ENCODE data around the gene ADARB1.

DNA sequence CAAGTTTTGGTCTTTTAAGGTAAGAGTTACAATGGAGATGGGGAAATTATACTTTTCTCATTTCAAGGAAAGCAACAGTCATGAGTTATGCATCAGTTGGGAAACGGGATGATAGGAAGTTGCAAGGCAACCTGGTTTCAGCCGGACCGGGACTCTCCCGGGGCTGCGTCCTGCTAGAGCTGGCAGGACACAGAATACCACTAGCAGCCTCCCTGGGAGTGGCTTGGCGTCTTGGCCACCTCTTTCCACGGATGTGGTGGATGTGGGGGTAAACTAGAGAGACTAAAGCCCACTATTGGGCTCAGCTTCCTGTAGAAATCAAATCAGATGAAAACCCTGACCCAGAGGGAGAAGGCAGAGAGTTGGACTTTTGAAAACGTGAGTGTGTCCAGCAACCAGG is 71.9 kb downstream of the ADARB1 start:
- TF ChIP-seq, protein P1, sequence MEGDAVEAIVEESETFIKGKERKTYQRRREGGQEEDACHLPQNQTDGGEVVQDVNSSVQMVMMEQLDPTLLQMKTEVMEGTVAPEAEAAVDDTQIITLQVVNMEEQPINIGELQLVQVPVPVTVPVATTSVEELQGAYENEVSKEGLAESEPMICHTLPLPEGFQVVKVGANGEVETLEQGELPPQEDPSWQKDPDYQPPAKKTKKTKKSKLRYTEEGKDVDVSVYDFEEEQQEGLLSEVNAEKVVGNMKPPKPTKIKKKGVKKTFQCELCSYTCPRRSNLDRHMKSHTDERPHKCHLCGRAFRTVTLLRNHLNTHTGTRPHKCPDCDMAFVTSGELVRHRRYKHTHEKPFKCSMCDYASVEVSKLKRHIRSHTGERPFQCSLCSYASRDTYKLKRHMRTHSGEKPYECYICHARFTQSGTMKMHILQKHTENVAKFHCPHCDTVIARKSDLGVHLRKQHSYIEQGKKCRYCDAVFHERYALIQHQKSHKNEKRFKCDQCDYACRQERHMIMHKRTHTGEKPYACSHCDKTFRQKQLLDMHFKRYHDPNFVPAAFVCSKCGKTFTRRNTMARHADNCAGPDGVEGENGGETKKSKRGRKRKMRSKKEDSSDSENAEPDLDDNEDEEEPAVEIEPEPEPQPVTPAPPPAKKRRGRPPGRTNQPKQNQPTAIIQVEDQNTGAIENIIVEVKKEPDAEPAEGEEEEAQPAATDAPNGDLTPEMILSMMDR (conservative IDR thresholded peaks at IDR 0.05; ENCODE audit: low read depth in 2 of 2): no peak
- no peak for TF ChIP-seq EZH2phosphoT487 (IDR thresholded peaks at IDR 0.05; ENCODE audit: unreplicated experiment)
- TF ChIP-seq, protein P2, sequence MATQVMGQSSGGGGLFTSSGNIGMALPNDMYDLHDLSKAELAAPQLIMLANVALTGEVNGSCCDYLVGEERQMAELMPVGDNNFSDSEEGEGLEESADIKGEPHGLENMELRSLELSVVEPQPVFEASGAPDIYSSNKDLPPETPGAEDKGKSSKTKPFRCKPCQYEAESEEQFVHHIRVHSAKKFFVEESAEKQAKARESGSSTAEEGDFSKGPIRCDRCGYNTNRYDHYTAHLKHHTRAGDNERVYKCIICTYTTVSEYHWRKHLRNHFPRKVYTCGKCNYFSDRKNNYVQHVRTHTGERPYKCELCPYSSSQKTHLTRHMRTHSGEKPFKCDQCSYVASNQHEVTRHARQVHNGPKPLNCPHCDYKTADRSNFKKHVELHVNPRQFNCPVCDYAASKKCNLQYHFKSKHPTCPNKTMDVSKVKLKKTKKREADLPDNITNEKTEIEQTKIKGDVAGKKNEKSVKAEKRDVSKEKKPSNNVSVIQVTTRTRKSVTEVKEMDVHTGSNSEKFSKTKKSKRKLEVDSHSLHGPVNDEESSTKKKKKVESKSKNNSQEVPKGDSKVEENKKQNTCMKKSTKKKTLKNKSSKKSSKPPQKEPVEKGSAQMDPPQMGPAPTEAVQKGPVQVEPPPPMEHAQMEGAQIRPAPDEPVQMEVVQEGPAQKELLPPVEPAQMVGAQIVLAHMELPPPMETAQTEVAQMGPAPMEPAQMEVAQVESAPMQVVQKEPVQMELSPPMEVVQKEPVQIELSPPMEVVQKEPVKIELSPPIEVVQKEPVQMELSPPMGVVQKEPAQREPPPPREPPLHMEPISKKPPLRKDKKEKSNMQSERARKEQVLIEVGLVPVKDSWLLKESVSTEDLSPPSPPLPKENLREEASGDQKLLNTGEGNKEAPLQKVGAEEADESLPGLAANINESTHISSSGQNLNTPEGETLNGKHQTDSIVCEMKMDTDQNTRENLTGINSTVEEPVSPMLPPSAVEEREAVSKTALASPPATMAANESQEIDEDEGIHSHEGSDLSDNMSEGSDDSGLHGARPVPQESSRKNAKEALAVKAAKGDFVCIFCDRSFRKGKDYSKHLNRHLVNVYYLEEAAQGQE (IDR thresholded peaks at IDR 0.05; ENCODE audit: unreplicated experiment): no peak
- TF ChIP-seq POLR2AphosphoS5 (IDR thresholded peaks at IDR 0.05; ENCODE audit: low read depth): no peak
- TF ChIP-seq CREB1 (CRISPR knock-in tag; IDR thresholded peaks at IDR 0.05; ENCODE audit: low read depth): no peak
- TF ChIP-seq, protein P3, sequence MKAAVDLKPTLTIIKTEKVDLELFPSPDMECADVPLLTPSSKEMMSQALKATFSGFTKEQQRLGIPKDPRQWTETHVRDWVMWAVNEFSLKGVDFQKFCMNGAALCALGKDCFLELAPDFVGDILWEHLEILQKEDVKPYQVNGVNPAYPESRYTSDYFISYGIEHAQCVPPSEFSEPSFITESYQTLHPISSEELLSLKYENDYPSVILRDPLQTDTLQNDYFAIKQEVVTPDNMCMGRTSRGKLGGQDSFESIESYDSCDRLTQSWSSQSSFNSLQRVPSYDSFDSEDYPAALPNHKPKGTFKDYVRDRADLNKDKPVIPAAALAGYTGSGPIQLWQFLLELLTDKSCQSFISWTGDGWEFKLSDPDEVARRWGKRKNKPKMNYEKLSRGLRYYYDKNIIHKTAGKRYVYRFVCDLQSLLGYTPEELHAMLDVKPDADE (IDR thresholded peaks at IDR 0.05): no peak
- TF ChIP-seq EZH2 (IDR thresholded peaks at IDR 0.05; ENCODE audit: low read depth, unreplicated experiment): no peak
- TF ChIP-seq ZNF331 (CRISPR knock-in tag; IDR thresholded peaks at IDR 0.05; ENCODE audit: low read depth): no peak
- no peak for TF ChIP-seq JUNB (IDR thresholded peaks at IDR 0.05; ENCODE audit: unreplicated experiment)
- TF ChIP-seq NANOG (IDR thresholded peaks at IDR 0.05; ENCODE audit: borderline replicate concordance): no peak
